ENCODE data around the gene MORN4.

The MORN4 gene

DNA sequence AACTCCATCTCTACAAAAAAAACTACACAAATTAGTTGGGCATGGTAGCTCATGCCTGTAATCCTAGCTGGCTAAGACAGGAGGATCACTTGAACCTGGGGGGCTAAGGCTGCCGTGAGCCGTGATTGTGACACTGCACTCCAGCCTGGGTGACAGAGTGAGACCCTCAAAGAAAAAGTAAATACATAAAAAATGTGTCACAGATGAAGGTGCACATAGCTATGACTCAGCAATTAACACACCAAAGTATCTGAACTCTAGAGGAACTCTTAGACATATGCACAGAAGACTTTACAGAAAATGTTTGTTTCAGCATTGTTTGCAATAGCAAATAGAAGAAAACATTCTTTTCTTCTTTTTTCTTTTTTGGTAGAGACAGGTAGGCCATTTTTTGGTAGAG, 35.5 kb downstream of the MORN4 start:
- Histone ChIP-seq H3K79me2 (ENCODE audit: insufficient read depth, low read depth) (no peaks in the 10 kb centered on the region), H3K9ac (no peak overlapping the region)

DNA sequence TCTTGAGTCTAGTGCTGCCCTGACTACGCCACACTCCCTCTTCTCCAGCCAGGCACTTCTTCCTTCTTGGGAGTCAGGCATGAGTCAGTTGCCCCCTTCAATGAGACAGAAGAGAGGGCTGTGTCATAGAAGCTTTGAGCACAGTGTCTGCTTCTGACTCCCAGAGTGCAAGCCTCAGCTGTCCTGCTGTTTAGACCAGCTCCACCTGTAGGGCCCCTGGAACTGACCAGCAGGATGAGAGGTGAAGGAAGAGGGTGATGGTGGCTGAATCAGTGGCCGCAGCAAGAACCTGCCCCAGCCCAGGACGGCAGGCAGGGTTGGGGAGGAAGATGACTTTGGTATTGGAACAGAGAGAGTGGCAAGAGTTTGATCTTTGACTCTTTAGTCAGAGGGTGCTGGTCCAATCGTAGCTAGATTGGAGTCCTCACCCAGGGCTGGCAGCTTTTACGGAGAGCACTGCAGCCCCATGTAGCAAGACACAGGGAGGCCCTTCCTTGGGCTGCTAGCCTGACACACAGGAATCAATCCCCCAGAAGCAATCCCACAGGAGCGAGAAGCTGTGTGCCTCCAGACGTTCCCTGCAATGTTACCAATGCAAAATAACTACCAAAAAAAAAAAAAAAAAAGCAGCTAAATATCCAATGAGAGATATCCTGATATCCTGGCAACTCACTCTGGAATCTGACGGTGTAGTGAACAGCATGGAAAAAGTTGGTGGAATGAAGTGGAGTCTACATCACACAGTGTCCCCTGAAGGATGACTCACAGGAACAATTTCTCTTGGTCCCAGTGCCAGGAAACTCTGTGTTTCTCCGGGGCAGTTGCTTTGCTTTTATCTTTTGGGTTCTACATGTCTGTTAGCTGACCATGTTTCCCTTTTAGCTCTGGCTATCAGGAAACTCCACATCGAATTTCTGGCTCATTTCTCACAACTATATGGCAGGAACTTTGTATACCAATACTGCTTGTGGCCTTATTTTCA, 36.9 kb downstream of the MORN4 start:
- Histone ChIP-seq H3K27ac (no peak overlapping the region), H4K20me1 (ENCODE audit: insufficient read depth) (no peaks in the 10 kb centered on the region), H3K4me3 (IDR thresholded peaks at IDR 0.05; ENCODE audit: insufficient read depth, low read depth, low read length) (no peak overlapping the region), H3K4me1 (ENCODE audit: low read depth, poor library complexity, severe bottlenecking) (peaks cover 9% of the 10 kb centered on the region), H3K27me3 (ENCODE audit: insufficient read depth, low read depth) (no peaks in the 10 kb centered on the region), H3K36me3 (ENCODE audit: insufficient read depth) (no peaks in the 10 kb centered on the region), H3K4me2 (no peak overlapping the region), H3K79me2 (ENCODE audit: insufficient read depth, low read depth) (no peaks in the 10 kb centered on the region), H3K9ac (no peak overlapping the region), H2AFZ (ENCODE audit: low read depth) (no peak overlapping the region)
- TF ChIP-seq, protein P1, sequence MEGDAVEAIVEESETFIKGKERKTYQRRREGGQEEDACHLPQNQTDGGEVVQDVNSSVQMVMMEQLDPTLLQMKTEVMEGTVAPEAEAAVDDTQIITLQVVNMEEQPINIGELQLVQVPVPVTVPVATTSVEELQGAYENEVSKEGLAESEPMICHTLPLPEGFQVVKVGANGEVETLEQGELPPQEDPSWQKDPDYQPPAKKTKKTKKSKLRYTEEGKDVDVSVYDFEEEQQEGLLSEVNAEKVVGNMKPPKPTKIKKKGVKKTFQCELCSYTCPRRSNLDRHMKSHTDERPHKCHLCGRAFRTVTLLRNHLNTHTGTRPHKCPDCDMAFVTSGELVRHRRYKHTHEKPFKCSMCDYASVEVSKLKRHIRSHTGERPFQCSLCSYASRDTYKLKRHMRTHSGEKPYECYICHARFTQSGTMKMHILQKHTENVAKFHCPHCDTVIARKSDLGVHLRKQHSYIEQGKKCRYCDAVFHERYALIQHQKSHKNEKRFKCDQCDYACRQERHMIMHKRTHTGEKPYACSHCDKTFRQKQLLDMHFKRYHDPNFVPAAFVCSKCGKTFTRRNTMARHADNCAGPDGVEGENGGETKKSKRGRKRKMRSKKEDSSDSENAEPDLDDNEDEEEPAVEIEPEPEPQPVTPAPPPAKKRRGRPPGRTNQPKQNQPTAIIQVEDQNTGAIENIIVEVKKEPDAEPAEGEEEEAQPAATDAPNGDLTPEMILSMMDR (conservative IDR thresholded peaks at IDR 0.05; ENCODE audit: low read depth, low read length): no peak

More for the DNA sequence above, 35.5 kb downstream of the MORN4 start:
- no peak overlapping the region for H3K27ac ChIP-seq
- peaks cover 9% of the 10 kb centered on the region for H3K4me1 ChIP-seq (ENCODE audit: low read depth, poor library complexity, severe bottlenecking)
- H3K36me3 ChIP-seq (ENCODE audit: insufficient read depth): no peaks in the 10 kb centered on the region
- TF ChIP-seq, protein P1 (conservative IDR thresholded peaks at IDR 0.05; ENCODE audit: low read depth, low read length): no peak
- no peaks in the 10 kb centered on the region for H4K20me1 ChIP-seq (ENCODE audit: insufficient read depth)
- no peaks in the 10 kb centered on the region for H3K27me3 ChIP-seq (ENCODE audit: insufficient read depth, low read depth)
- no peak overlapping the region for H3K4me3 ChIP-seq (IDR thresholded peaks at IDR 0.05; ENCODE audit: insufficient read depth, low read depth, low read length)
- no peak overlapping the region for H2AFZ ChIP-seq (ENCODE audit: low read depth)
- H3K4me2 ChIP-seq: no peak overlapping the region

DNA sequence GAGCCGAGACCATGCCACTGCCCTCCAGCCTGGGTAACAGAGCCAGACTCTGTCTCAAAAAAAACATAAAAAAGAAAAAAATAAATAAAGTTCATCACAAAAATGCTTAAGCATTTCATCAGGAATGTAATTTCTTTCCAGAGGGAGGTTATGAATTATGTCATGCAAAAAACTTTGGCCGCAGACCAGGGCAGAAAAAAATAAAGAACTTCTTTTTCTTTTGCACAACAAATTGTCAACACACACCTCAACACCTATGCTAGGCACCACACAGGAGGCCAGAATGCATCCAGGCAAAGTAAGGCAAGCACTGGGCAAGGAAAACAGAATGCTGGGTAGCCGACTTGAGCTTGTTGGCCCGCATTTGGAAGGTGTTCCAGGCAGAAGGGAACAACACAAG, 39.9 kb downstream of the MORN4 start:
- no peak overlapping the region for H3K4me3 ChIP-seq (IDR thresholded peaks at IDR 0.05; ENCODE audit: insufficient read depth, low read depth, low read length)
- H3K27me3 ChIP-seq (ENCODE audit: insufficient read depth, low read depth): no peaks in the 10 kb centered on the region
- no peaks in the 10 kb centered on the region for H3K36me3 ChIP-seq (ENCODE audit: insufficient read depth)
- TF ChIP-seq, protein P1 (conservative IDR thresholded peaks at IDR 0.05; ENCODE audit: low read depth, low read length): no peak
- H2AFZ ChIP-seq (ENCODE audit: low read depth): no peak overlapping the region
- no peak overlapping the region for H3K4me2 ChIP-seq
- no peak overlapping the region for H3K27ac ChIP-seq
- no peaks in the 10 kb centered on the region for H4K20me1 ChIP-seq (ENCODE audit: insufficient read depth)
- no peak overlapping the region for H3K9ac ChIP-seq
- peaks cover 9% of the 10 kb centered on the region for H3K4me1 ChIP-seq (ENCODE audit: low read depth, poor library complexity, severe bottlenecking)
- H3K79me2 ChIP-seq (ENCODE audit: insufficient read depth, low read depth): no peaks in the 10 kb centered on the region

DNA sequence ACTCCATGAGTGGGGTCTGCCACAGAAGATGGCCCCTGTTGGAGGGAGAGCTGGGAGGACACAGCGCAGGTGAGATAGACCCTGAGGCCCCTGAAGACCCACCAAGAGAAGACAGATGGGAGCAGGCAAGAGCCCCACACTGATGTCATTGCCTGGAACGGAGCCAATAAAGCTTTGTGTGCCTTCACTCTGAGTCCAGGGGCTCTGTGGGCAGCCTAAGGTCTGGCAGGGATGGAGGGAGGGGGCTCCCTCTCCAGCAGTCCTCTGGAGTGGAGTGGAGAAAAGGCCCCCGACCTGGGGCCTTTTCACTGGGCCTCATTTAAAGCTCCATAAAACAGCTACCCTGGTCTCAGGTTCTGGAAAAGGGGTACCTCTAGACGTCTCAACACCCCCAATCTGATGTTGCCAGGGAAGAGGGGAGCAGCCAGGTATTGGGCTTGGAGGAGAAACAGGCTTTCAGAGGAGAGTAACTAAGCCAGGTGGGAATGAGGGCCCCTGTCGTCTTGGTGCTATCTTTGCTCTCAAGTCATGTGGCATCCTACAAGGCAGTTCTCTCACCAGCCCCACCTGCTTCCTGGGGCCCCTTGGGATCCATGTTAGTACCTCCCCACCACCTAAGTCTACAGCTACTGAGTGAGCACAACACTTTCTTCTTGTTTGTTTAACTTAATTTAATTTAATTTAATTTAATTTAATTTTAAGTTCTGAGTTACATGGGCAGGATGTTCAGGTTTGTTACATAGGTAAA, 42.4 kb downstream of the MORN4 start:
- Histone ChIP-seq H3K27me3 (ENCODE audit: insufficient read depth, low read depth) (no peaks in the 10 kb centered on the region), H3K9ac (no peak overlapping the region), H3K36me3 (ENCODE audit: insufficient read depth) (no peaks in the 10 kb centered on the region), H3K79me2 (ENCODE audit: insufficient read depth, low read depth) (no peaks in the 10 kb centered on the region), H3K27ac (no peak overlapping the region), H2AFZ (ENCODE audit: low read depth) (no peak overlapping the region), H4K20me1 (ENCODE audit: insufficient read depth) (no peaks in the 10 kb centered on the region), H3K4me3 (IDR thresholded peaks at IDR 0.05; ENCODE audit: insufficient read depth, low read depth, low read length) (no peak overlapping the region), H3K4me2 (no peak overlapping the region), H3K4me1 (ENCODE audit: low read depth, poor library complexity, severe bottlenecking) (no peaks in the 10 kb centered on the region)
- TF ChIP-seq, protein P1 (conservative IDR thresholded peaks at IDR 0.05; ENCODE audit: low read depth, low read length): no peak

Measured in KMS-11 (cell line).